B cell (primary cell): ENCODE data around the gene LILRA6. TPM values are rescaled to one million over a fixed set of nuclear protein-coding genes. Genes with fewer than 3 reads are reported as not detected.
A peak's percentile ranks its signal among the peaks of the same experiment; 100 is the strongest.

ENCODE experiments used
- ATAC-seq: fragments of 200-7000 bp; cut with Tn5 transposase; one replicate; pipeline ENCODE4 v1.10.0; 2021; ENCODE audit warnings: low read depth, mild to moderate bottlenecking, moderate number of reproducible peaks, moderate library complexity
- CTCF ChIA-PET: fragments of 350-600 bp; sonication (Branson Sonifier 250); formaldehyde crosslinking; loops from one replicate; lab custom pipeline; 2021; ENCODE audit warnings: antibody characterized with exemption, inconsistent platforms; lab: Charles Lee
- POLR2A ChIA-PET: fragments of 350-600 bp; sonication (Branson Sonifier 250); formaldehyde crosslinking; loops from one replicate; lab custom pipeline; 2021; ENCODE audit warnings: antibody characterized with exemption; lab: Charles Lee
- DNase-seq: peaks from one replicate; pipeline ENCODE4 v3.0.0; 2013
- H2AFZ ChIP-seq: 2 replicates; pipeline ENCODE4 v1.6.1; 2012; ENCODE audit warnings: mild to moderate bottlenecking, low read depth, low read length; ENCODE audit not compliant: insufficient read depth, poor library complexity, severe bottlenecking
- H3K27ac ChIP-seq, 2 donors: 1 replicate in 1 of 2; 2 replicates in 1 of 2; pipeline ENCODE4 v1.5.1; 2012 to 2013; ENCODE audit warnings: low read length in 2 of 2, mild to moderate bottlenecking in 2 of 2, moderate library complexity in 1 of 2
- H3K27me3 ChIP-seq, 4 experiments: fragments of 200-600 bp in 1 of 4; sonication (generic) in 1 of 4; replicated peaks in 1 of 4; 1 replicate in 2 of 4; 2 replicates in 2 of 4; pipeline versions ENCODE4 v1.6.1 to v1.7.0; 2013 to 2016; ENCODE audit warnings: low read length in 3 of 4, mild to moderate bottlenecking in 2 of 4, mixed read lengths in 1 of 4, moderate library complexity in 1 of 4; ENCODE audit not compliant: insufficient read depth in 4 of 4, control insufficient read depth in 3 of 4; ENCODE audit errors: control extremely low read depth in 1 of 4
- H3K36me3 ChIP-seq, 2 experiments: replicated peaks in 1 of 2; 1 replicate in 1 of 2; 2 replicates in 1 of 2; pipeline versions ENCODE4 v1.6.1 to v1.7.1; 2013; ENCODE audit warnings: low read length in 1 of 2; ENCODE audit not compliant: insufficient read depth in 2 of 2, control insufficient read depth in 1 of 2; ENCODE audit errors: control extremely low read depth in 1 of 2, extremely low read depth in 1 of 2
- H3K4me1 ChIP-seq, 2 donors: fragments of 200-600 bp in 1 of 2; sonication (generic) in 1 of 2; 1 replicate in 1 of 2; 2 replicates in 1 of 2; pipeline versions ENCODE4 v1.5.1 to v1.6.1; 2013 to 2017; ENCODE audit warnings: low read length in 2 of 2; ENCODE audit not compliant: control insufficient read depth in 2 of 2, insufficient read depth in 2 of 2
- H3K4me2 ChIP-seq: replicated peaks from 2 replicates; pipeline ENCODE3; 2012; ENCODE audit warnings: mild to moderate bottlenecking, low read depth, low read length; ENCODE audit not compliant: poor library complexity, severe bottlenecking
- H3K4me3 ChIP-seq, 5 experiments: fragments of 200-600 bp in 1 of 5; sonication (generic) in 1 of 5; 1 replicate in 3 of 5; 2 replicates in 2 of 5; pipeline versions ENCODE4 v1.5.1 to v1.7.0; 2011 to 2016; ENCODE audit warnings: low read length in 4 of 5, mild to moderate bottlenecking in 4 of 5, low read depth in 2 of 5, control low read depth in 1 of 5, moderate library complexity in 1 of 5; ENCODE audit not compliant: insufficient read depth in 1 of 5; ENCODE audit errors: control extremely low read depth in 1 of 5, extremely low read depth in 1 of 5
- H3K79me2 ChIP-seq: fragments of 200-600 bp; sonication (generic); one replicate; pipeline ENCODE4 v1.6.0; 2016; ENCODE audit warnings: low read length; ENCODE audit not compliant: control insufficient read depth, insufficient read depth
- H3K9ac ChIP-seq: fragments of 200-600 bp; sonication (generic); 2 replicates; pipeline ENCODE4 v1.6.1; 2017; ENCODE audit warnings: mild to moderate bottlenecking, low read length, moderate library complexity
- H3K9me3 ChIP-seq, 3 donors: one replicate each; pipeline versions ENCODE4 v1.6.1 to v1.7.1; 2013; ENCODE audit warnings: low read length in 2 of 3; ENCODE audit not compliant: control insufficient read depth in 2 of 3, insufficient read depth in 1 of 3; ENCODE audit errors: control extremely low read depth in 1 of 3
- H4K20me1 ChIP-seq: 2 replicates; pipeline ENCODE4 v1.6.0; 2012; ENCODE audit warnings: mild to moderate bottlenecking, low read length; ENCODE audit not compliant: insufficient read depth, control insufficient read depth, poor library complexity, severe bottlenecking
- H3K27ac Mint-ChIP-seq: one replicate; pipeline ENCODE4 v1.8.0; 2021; ENCODE audit warnings: mixed read lengths
- H3K27me3 Mint-ChIP-seq: one replicate; pipeline ENCODE4 v1.8.0; 2021; ENCODE audit warnings: mixed read lengths
- H3K4me1 Mint-ChIP-seq: one replicate; pipeline ENCODE4 v1.8.0; 2021; ENCODE audit warnings: mixed read lengths
- H3K4me3 Mint-ChIP-seq: one replicate; pipeline ENCODE4 v1.8.0; 2021; ENCODE audit warnings: mixed read lengths
- H3K9me3 Mint-ChIP-seq: one replicate; pipeline ENCODE4 v1.8.0; 2022; ENCODE audit warnings: mixed read lengths; ENCODE audit not compliant: insufficient read depth
- CTCF ChIP-seq: fragments of 200-600 bp; IDR thresholded peaks from one replicate; pipeline ENCODE4 v1.8.0; 2022; ENCODE audit warnings: antibody characterized with exemption, mild to moderate bottlenecking
- EZH2 ChIP-seq: IDR thresholded peaks from 2 replicates; pipeline ENCODE4 v1.6.1; 2012; ENCODE audit warnings: borderline replicate concordance, low read depth, mild to moderate bottlenecking, moderate library complexity, low read length; ENCODE audit not compliant: insufficient read depth, poor library complexity, severe bottlenecking
- WGBS: methylation state at CpG from one replicate; pipeline ENCODE4 v1.1.5; 2013; ENCODE audit warnings: missing lambda C conversion rate; ENCODE audit not compliant: insufficient coverage; 5-methylcytosine and 5-hydroxymethylcytosine counted together
- intact Hi-C: fragments of 100-400 bp; cut with micrococcal nuclease; formaldehyde crosslinking; loops from one replicate; pipeline ENCODE4 v1.10.0; 2022
- polyA plus RNA-seq: library from polyadenylated mRNA; depleted of rRNA; stranded (reverse); fragments of >200 nt; gene quantifications from 2 replicates; pipeline ENCODE4 v1.2.3, GENCODE V29; 2012
- total RNA-seq, 2 donors: library from RNA; stranded (reverse); fragments of 120-200 nt in 1 of 2; gene quantifications; 1 replicate in 1 of 2; 2 replicates in 1 of 2; pipeline versions ENCODE4 v1.2.3 to v1.2.4, GENCODE V29; 2013 to 2022

Gene LILRA6
- total and polyA plus RNA-seq, 2 donors (not counting 1 experiment from before 2014, with no cell fraction given), result 0.66 TPM; not detected in 1

- peak overlapping the region; percentile 21 for H3K9ac ChIP-seq
- no peaks in the 10 kb centered on the region for H4K20me1 ChIP-seq
- no peak overlapping the region for H3K4me3 ChIP-seq
- H2AFZ ChIP-seq, result no peak overlapping the region
- H3K36me3 ChIP-seq, result no peaks in the 10 kb centered on the region
- no peaks in the 10 kb centered on the region for H3K79me2 ChIP-seq
- no peak for DNase-seq
- no peak for ATAC-seq
- ChIA-PET CTCF (interaction anchor here (0.9 to 1.3 kb wide), 2 partner anchors 16 to 50 kb away, joined by 3 to 4 read pairs; no protein-coding TSS in a partner anchor), POLR2A (no interaction called here)
- peaks cover 31% of the 10 kb centered on the region for H3K27me3 Mint-ChIP-seq
- H3K4me1 ChIP-seq, result peaks cover 11 to 13% of the 10 kb centered on the region in 2 donors
- peak overlapping the region; percentile 7 for H3K4me3 Mint-ChIP-seq
- no peaks in the 10 kb centered on the region for H3K9me3 ChIP-seq
- no peak overlapping the region for H3K27ac Mint-ChIP-seq
- H3K4me1 Mint-ChIP-seq, result peaks cover 9% of the 10 kb centered on the region
- no peak for TF ChIP-seq EZH2
- TF ChIP-seq CTCF, result no peak
- H3K4me2 ChIP-seq, result peak overlapping the region; percentile 30
- peaks cover 0 to 33% (median 5%) of the 10 kb centered on the region in 4 experiments for H3K27me3 ChIP-seq
- no peaks in the 10 kb centered on the region for H3K9me3 Mint-ChIP-seq
- no peak overlapping the region for H3K27ac ChIP-seq
- WGBS, result 44% methylated on average over 7 of the region's 8 CpGs
- intact Hi-C loops, result no loop called here
These were observed 5.5 kb upstream of the LILRA6 start for GRCh38 chr19:54248016-54248601.

GRCh38 chr19:54247106-54247930 lies 4.7 kb upstream of the LILRA6 start:
- H3K4me1 ChIP-seq, result peaks cover 11 to 13% of the 10 kb centered on the region in 2 donors
- no peaks in the 10 kb centered on the region for H3K36me3 ChIP-seq
- DNase-seq, result no peak
- H3K9me3 Mint-ChIP-seq, result no peaks in the 10 kb centered on the region
- CTCF ChIA-PET, result interaction anchor here (0.9 to 1.3 kb wide), 2 partner anchors 15 to 51 kb away, joined by 3 to 4 read pairs; no protein-coding TSS in a partner anchor
- H3K4me2 ChIP-seq, result peak overlapping the region; percentile 30
- WGBS, result 76% methylated on average over 19 of the region's 20 CpGs
- H3K4me3 Mint-ChIP-seq, result no peak overlapping the region
- POLR2A ChIA-PET, result no interaction called here
- H4K20me1 ChIP-seq, result no peaks in the 10 kb centered on the region
- TF ChIP-seq CTCF, result no peak
- no peak for TF ChIP-seq EZH2
- no peak overlapping the region for H2AFZ ChIP-seq
- no peak overlapping the region for H3K4me3 ChIP-seq
- peaks cover 25% of the 10 kb centered on the region for H3K27me3 Mint-ChIP-seq
- H3K27ac ChIP-seq, result no peak overlapping the region
- peaks cover 9% of the 10 kb centered on the region for H3K4me1 Mint-ChIP-seq
- no peaks in the 10 kb centered on the region for H3K9me3 ChIP-seq
- H3K27ac Mint-ChIP-seq, result no peak overlapping the region
- peaks cover 0 to 28% (median 5%) of the 10 kb centered on the region in 4 experiments for H3K27me3 ChIP-seq
- H3K9ac ChIP-seq, result peak overlapping the region; percentile 21
- ATAC-seq, result no peak
- intact Hi-C loops, result no loop called here
- H3K79me2 ChIP-seq, result no peaks in the 10 kb centered on the region
